SKM-1 treated with dmso at 0.1 percent for 144 hours (cell line): ENCODE measurements around the gene AMACR.
"Not testable (repeated sequence)": the region's sequence is repeated elsewhere in the genome, so short reads cannot be mapped to it uniquely, and the experiment has no call there.

Experiments
- DNase-seq: peaks from one replicate; lab custom pipeline; 2025; ENCODE audit not compliant: unreplicated experiment; lab: John Stamatoyannopoulos, UW

Gene AMACR

GRCh38 chr5:34038390-34038789, 30.5 kb upstream of the AMACR start:
- no peak for DNase-seq

- DNase-seq, result no peak
Measured at GRCh38 chr5:34037726-34038125, 29.9 kb upstream of the AMACR start.

GRCh38 chr5:34035756-34036155, 27.9 kb upstream of the AMACR start:
- no peak for DNase-seq

- DNase-seq, result no peak
Measured at GRCh38 chr5:34034534-34035327, 26.9 kb upstream of the AMACR start.

- no peak for DNase-seq
Measured at GRCh38 chr5:34031966-34032365, 24.1 kb upstream of the AMACR start.

- no peak for DNase-seq
Measured at GRCh38 chr5:34031117-34031516, 23.3 kb upstream of the AMACR start.

GRCh38 chr5:34030585-34030984, 22.7 kb upstream of the AMACR start:
- DNase-seq, result not testable (repeated sequence)

- no peak for DNase-seq
Measured at GRCh38 chr5:34030048-34030447, 22.2 kb upstream of the AMACR start.

GRCh38 chr5:34028349-34028748, 20.5 kb upstream of the AMACR start:
- no peak for DNase-seq

GRCh38 chr5:34026089-34026761, 18.4 kb upstream of the AMACR start:
- DNase-seq, result no peak

GRCh38 chr5:34022121-34022705, 14.4 kb upstream of the AMACR start:
- no peak for DNase-seq

GRCh38 chr5:34021334-34021733, 13.5 kb upstream of the AMACR start:
- no peak for DNase-seq

GRCh38 chr5:34020726-34021125, 12.9 kb upstream of the AMACR start:
- no peak for DNase-seq

GRCh38 chr5:34017254-34017653, 9.4 kb upstream of the AMACR start:
- no peak for DNase-seq

- no peak for DNase-seq
Measured at GRCh38 chr5:34016750-34017149, 8.9 kb upstream of the AMACR start.

GRCh38 chr5:34016222-34016621, 8.4 kb upstream of the AMACR start:
- DNase-seq, result no peak

GRCh38 chr5:34015120-34015822, 7.4 kb upstream of the AMACR start:
- DNase-seq, result no peak

- DNase-seq, result no peak
Measured at GRCh38 chr5:34014626-34015025, 6.8 kb upstream of the AMACR start.

- no peak for DNase-seq
Measured at GRCh38 chr5:34013547-34013946, 5.7 kb upstream of the AMACR start.

GRCh38 chr5:34012791-34013190, 4.9 kb upstream of the AMACR start:
- DNase-seq, result no peak

GRCh38 chr5:34011536-34011935, 3.7 kb upstream of the AMACR start:
- DNase-seq, result no peak

- not testable (repeated sequence) for DNase-seq
Measured at GRCh38 chr5:34010146-34010545, 2.3 kb upstream of the AMACR start.
